Fibroblast of skin of scalp (primary cell): ENCODE measurements around the gene WDR86.

ENCODE experiments used
- DNase-seq: peaks from one replicate; pipeline ENCODE4 v3.0.0-alpha.2; 2013

The WDR86 gene

DNA sequence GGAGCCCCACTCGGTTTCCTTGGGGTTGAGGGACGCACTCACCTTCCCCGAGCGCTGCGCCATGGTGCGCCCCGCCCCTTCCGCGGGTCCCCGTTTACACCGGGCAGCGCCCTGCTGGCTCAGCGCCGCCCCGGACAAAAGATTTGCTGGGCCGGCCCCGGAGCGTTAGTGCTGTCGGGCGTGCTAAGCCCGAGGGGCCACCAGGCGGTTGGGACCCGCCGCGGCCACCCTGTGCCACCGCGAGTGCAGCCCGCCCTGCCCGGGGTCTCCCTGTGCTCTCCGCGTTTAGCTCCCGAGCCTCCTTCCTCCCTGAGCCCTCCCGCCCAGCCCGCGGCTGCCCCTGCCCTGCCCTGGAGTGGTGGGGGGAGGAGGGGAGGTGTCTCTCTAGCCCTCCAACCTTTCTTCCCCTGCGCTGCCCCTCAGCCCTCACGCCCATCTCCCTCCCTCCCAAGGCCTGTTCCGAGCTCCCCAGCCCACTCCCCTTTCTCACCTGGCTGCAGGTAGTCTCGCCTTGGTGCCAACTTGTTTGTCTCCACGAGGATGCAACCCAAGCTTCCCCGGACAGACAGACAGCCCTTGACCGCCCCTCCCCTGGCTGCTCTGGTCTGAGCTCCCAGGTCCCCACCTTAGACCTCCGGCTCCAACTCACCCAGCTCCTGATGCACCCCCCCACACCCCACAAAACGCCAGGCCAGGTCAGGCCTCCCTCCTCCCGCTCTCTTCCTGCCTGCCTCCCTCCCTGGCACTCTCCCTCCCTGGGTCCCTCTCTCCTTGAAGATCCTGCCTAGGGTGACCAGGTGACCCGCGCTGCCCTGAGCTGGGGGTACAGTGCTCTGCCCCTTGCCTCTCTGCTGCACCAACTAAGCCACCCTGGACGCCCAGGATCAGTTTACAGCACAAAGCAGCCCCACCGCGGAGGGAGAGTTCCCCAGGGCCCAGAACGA lies 30.3 kb upstream of the WDR86 start, which contains the start of gene CRYGN:
TSS of gene CRYGN (minus strand) at position 287 of the 944 bp plus-strand sequence. CDS start at position 63, 224 bp downstream.
- DNase-seq, result no peak

- no peak for DNase-seq
Observed at GRCh38 chr7:151438864-151439601, 29.2 kb upstream of the WDR86 start.

- DNase-seq, result no peak
Observed at GRCh38 chr7:151437866-151438516, 28.2 kb upstream of the WDR86 start.

GRCh38 chr7:151437159-151437553 lies 27.3 kb upstream of the WDR86 start:
- no peak for DNase-seq

DNA sequence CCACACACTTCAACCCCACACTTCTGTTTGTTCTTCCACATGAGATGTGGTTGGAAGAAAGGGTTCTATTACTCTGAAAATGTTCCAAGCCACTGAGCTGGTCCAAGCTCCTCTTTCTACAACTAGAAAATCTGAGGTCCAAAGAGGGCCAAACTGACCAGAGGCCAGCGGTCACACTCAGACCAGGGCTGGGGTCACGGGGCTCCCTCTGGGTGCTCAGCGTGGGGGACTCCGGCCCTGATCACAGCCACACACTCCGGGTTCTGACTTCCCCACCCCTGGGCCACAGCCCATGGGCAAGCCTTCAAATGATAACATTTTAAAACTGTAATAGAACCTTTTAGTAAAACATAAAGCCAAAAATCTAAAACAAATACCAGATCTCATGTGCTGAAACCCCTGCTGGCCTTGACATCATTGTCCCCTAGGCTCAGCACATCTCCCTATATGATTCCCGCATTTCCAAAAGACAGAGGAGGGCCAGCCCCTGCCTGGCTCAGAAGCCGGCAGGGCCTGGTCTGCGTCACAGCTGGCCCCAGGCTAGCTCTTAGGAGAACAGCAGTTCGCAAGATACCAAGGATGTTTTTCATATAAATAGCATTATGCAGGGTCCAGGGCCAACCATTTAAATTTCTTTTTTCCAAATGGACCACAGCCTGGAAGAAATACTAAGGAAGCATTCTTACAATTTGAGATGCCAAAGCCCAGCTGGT lies 26.8 kb upstream of the WDR86 start:
- peak; percentile 60 for DNase-seq

- no peak for DNase-seq
Observed at GRCh38 chr7:151435971-151436370, 26.1 kb upstream of the WDR86 start.

DNA sequence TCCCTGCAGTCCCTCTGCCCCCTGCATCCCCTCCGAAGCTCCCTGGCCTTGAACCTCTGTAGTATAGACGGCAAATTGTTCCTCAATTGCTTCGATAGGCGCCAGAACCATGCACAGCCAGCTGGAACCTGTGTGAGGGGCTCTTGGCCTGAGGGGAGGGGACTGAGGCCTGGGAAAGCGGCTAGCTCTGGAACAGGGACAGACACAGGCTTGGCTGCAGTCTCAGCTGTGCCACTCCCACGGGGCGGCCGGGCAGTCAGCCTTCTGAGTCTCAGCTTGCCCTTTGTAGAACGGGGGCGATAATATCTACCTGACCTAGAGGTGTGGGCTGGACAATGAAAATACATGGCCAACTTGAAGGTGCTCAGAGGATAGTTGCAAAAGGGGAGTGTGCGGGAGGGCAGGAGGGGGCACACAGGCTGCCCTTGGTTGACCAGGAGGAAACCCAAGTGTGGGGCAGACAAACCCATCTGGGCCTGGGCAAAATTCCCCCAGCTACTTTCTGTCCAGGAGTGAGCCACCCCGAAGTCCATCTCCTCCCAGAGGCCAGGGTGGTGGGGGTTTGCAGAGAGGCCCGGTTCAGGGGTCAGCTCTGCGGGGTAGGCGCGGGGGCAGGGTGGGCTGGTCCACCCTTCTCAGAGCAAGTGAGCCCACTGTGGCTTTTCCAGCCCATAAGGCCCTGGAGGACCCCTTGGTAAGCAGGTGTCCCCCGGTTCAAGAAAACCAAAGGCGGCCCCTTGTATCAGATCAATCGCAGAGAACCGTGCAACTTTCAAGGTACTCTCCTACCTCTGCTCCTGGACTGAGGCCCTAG lies 25.5 kb upstream of the WDR86 start:
- no peak for DNase-seq

- no peak for DNase-seq
Observed at GRCh38 chr7:151434549-151434948, 24.7 kb upstream of the WDR86 start.

GRCh38 chr7:151433721-151434400 lies 24.0 kb upstream of the WDR86 start:
- DNase-seq, result no peak

- no peak for DNase-seq
Observed at GRCh38 chr7:151432658-151433521, 23.1 kb upstream of the WDR86 start.

DNA sequence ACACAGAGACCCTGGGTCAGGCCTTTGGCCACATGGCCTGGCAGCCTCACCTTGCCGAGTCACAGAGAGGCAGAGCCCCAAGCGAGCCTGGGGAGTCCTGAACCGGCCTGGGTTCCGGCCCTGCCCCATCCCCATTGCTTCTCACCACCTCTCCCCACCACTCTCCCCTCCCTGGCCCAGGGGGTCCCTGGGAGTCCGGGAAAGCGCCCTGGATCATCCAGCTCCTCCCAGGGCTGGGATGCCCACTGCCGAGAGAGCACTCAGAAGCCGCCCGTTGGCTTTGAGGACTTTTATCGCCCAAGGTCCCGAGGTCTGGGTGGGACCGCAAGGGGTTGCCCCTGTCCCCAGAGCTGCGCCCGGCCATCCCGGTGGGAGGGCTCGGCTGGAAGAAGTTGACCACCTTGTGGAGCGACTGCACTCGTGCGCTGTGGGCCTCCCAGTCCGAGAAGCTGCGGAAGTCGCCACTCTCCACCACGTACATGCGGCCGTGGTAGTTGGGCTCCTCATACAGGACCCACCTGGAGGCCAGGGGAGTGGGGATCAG lies 22.0 kb upstream of the WDR86 start:
- no peak for DNase-seq

DNA sequence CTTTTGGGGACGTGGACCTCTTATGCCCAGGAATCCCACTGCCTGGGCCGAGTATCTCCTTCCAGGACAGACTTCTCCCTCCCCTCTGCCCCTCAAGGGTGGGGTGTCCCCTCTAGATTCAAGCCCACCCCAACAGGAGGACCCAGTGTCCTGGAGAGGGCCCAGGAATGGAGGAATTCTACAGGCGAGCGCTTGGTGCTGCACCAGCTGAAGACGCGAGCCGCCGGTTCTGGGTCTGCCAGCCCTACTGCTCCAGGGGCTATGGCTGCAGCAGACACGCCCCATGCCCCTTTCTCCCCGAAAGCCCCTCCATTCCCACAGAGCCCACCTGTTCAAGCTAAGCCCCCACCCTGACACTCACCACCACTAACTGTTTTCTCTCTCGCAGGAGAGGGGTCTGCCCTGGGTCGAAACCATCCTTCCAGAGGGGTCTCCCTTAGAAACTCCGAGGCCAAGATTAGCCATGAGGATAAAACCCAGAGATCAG lies 21.5 kb upstream of the WDR86 start:
- DNase-seq, result no peak

DNA sequence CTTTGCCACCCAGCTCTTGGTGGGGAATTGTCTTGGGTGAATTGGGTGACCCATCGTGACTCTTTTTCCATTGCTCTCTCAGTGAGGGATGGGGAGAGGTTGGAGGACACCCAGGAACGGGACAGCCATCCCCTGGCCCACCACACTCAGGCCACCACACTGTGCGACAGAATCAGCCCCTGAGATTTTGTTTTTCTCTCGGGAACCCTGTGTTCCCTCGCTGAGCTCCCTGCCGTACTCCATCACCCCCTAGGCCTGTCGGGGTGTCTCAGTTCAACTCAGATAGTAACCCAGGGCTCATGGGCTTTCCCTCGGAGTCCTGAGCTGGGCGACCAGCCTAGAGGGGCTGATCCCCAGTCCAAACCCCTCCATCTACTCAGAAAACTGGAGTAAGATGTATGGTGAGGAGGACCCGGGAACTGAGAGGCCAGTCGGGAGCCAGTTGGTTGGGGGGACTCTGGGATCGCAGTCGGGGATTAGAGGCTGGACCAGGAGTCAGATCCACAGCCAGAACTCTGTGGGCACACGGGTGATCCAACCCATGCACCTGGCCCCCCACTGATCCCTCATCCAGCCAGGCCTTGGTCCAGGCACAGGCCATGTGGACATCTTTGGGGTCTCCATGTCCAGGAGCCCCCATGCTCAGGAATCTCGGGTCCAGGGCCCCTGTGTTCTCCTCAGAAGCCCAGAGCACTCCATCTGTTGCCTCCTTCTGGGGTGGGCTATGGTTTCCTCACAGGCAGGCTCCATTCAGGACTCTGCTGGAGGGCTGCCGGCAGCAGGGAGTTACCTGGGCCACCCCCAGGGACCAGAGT lies 20.8 kb upstream of the WDR86 start:
- DNase-seq, result no peak

DNA sequence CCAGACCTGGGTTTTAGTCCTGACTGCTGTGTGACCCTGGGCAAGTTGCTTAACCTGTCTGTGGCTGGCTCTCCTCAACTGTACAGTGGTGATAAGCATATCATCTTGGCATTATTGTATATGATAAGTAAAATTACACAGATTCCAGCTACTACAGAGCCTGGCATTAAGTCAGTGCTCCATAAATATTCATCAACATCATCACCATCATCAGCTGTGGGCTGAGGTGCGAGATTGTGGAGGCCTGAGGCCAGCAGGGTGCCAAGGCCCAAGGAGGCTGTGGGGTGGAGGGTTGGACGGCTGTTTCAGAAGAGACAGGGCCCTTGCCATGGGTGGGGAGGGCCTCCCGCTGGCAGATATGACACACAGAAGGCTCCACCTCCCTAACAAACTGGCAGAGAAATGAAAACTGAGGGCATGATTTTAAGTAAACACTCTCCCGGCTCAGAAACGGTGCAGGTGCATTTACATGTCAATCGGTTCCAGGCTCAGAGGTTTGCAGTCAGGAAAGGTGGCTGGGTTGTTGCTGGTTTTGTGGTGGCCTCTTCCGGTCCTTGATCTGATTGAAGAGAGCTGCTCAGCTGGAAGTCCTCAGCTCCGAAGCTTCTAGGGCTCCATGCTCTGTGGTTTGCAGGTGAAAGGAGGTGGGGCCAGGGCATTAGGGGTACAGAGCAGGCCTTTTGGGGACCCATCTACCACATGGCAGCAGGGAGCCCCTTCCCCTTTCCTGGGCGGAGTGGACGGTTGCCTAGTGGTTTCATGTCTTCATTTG lies 19.9 kb upstream of the WDR86 start:
- no peak for DNase-seq

DNA sequence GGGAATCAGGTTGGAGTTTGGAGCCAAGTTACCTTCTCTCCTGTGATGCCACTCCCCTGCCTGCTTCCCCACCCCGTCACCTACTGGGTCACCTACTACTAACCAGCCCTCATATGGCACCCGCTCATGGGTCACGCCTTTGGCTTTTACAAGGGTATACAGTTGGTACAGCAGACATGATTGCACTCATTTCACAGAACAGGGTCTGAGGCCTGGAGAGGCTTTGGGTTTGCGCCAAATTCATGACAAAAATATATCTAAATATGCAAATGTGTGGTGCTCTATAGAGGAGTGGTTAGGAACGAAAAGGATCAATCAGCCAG lies 19.4 kb upstream of the WDR86 start:
- DNase-seq, result no peak

- DNase-seq, result peak; percentile 52
Observed at GRCh38 chr7:151428378-151429236, 18.8 kb upstream of the WDR86 start.
